Measurements from ENCODE around the gene ATP5PB.

DNA sequence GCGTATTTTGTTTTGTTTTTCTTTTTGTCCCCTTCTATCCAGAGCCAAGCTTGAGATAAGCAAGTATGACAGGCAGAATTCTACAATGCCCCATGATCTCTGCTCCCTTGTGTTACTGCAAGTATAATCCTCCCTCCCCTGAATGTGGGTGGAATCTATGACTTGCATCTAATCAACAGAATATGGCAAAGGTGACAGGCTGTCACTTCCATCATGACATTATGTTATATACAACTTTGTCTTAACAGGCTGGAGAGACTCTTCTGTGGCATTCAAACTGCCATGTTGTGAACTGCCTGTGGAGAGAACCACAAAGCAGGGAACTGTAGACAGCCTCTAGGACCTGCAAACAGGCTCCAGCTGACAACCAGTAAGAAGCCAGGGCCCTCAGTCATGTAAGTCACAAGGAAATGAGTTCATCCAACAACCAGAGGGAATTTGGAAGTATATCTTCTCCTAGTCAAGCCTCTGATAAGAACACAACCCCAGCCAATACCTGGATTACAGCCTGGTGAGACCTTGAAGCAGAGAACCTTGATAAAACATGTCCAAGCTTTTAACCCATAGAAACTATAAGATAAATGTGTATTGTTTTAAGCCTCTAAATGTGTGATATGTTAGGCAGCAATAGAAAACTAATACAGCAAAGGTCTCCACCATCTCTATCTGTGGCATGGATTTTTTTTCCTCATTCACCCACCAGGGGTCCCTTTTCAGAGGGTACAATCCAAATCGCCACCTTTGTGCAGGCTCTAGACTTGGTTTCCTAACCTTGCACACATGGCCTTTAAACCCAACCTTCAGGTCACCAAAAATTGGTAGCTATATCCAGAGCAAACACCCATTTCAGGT, 18.8 kb downstream of the ATP5PB start:
- TF ChIP-seq, protein P1, sequence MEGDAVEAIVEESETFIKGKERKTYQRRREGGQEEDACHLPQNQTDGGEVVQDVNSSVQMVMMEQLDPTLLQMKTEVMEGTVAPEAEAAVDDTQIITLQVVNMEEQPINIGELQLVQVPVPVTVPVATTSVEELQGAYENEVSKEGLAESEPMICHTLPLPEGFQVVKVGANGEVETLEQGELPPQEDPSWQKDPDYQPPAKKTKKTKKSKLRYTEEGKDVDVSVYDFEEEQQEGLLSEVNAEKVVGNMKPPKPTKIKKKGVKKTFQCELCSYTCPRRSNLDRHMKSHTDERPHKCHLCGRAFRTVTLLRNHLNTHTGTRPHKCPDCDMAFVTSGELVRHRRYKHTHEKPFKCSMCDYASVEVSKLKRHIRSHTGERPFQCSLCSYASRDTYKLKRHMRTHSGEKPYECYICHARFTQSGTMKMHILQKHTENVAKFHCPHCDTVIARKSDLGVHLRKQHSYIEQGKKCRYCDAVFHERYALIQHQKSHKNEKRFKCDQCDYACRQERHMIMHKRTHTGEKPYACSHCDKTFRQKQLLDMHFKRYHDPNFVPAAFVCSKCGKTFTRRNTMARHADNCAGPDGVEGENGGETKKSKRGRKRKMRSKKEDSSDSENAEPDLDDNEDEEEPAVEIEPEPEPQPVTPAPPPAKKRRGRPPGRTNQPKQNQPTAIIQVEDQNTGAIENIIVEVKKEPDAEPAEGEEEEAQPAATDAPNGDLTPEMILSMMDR (IDR thresholded peaks at IDR 0.05; ENCODE audit: low read length), result no peak
- no peak for TF ChIP-seq EZH2phosphoT487 (IDR thresholded peaks at IDR 0.05; ENCODE audit: low read length)
- TF ChIP-seq EZH2 (optimal IDR thresholded peaks at IDR 0.05; ENCODE audit: low read depth, low read length), result no peak
